SK-N-SH (cell line): ENCODE data around the gene DUSP23. TPM values are rescaled to one million over a fixed set of nuclear protein-coding genes. Genes with fewer than 3 reads are reported as not detected.

Source experiments
- CTCF ChIA-PET: fragments of 300-600, 350-600 bp; formaldehyde crosslinking; extraction: SDS; loops from one replicate; lab custom pipeline; 2021; lab: Yijun Ruan, JAX
- POLR2A ChIA-PET: fragments of 350-600 bp; sonication (Branson Sonifier 250); formaldehyde crosslinking; extraction: SDS; loops from one replicate; lab custom pipeline; 2020; ENCODE audit warnings: antibody characterized with exemption, inconsistent platforms; lab: Yijun Ruan, JAX
- DNase-seq: peaks from one replicate; pipeline ENCODE4 v3.0.0; 2012
- H2AFZ ChIP-seq: fragments of 200-600 bp; sonication (generic); 2 replicates; pipeline ENCODE4 v1.8.1; 2016; ENCODE audit warnings: antibody characterized with exemption, mild to moderate bottlenecking, low read depth
- H3F3A ChIP-seq: fragments of 200-600 bp; sonication (generic); replicated peaks from 2 replicates; pipeline ENCODE3; 2016; ENCODE audit warnings: antibody characterized with exemption, mild to moderate bottlenecking; ENCODE audit not compliant: insufficient read depth
- H3K27ac ChIP-seq, 2 experiments: fragments of 200-500 bp in 1 of 2; fragments of 200-600 bp in 1 of 2; sonication (Bioruptor generic) in 1 of 2; sonication (generic), shearing (Covaris generic) in 1 of 2; 2 replicates each; pipeline versions ENCODE4 v1.5.1 to v1.6.1; 2014 to 2016; ENCODE audit warnings: low read depth in 2 of 2, inconsistent platforms in 1 of 2, low read length in 1 of 2, mild to moderate bottlenecking in 1 of 2, mixed read lengths in 1 of 2
- H3K27me3 ChIP-seq: fragments of 200-600 bp; sonication (generic), shearing (Covaris generic); 2 replicates; pipeline ENCODE4 v1.6.1; 2016; ENCODE audit warnings: mixed run types; ENCODE audit not compliant: insufficient read depth
- H3K36me3 ChIP-seq, 2 experiments: fragments of 200-500 bp in 1 of 2; fragments of 200-600 bp in 1 of 2; sonication (Bioruptor generic) in 1 of 2; sonication (generic) in 1 of 2; replicated peaks in 1 of 2; 2 replicates each; pipeline versions ENCODE3 to v1.5.1; 2014 to 2016; ENCODE audit warnings: low read length in 1 of 2, mild to moderate bottlenecking in 1 of 2; ENCODE audit not compliant: insufficient read depth in 2 of 2, control insufficient read depth in 1 of 2
- H3K4me1 ChIP-seq, 2 experiments: fragments of 200-500 bp in 1 of 2; fragments of 200-600 bp in 1 of 2; sonication (Bioruptor generic) in 1 of 2; sonication (generic), shearing (Covaris generic) in 1 of 2; 2 replicates each; pipeline versions ENCODE4 v1.5.1 to v1.6.1; 2014 to 2016; ENCODE audit warnings: low read depth in 1 of 2, low read length in 1 of 2, mixed run types in 1 of 2; ENCODE audit not compliant: insufficient read depth in 2 of 2, control insufficient read depth in 1 of 2
- H3K4me2 ChIP-seq: fragments of 200-600 bp; sonication (generic), shearing (Covaris generic); 2 replicates; pipeline ENCODE4 v1.6.1; 2017; ENCODE audit warnings: mixed run types
- H3K4me3 ChIP-seq, 2 experiments: fragments of 200-500 bp in 1 of 2; fragments of 200-600 bp in 1 of 2; sonication (Bioruptor generic) in 1 of 2; sonication (generic), shearing (Covaris generic) in 1 of 2; 2 replicates each; pipeline versions ENCODE4 v1.5.1 to v1.8.1; 2014 to 2016; ENCODE audit warnings: low read depth in 2 of 2, inconsistent platforms in 1 of 2, low read length in 1 of 2, mild to moderate bottlenecking in 1 of 2, mixed read lengths in 1 of 2, moderate library complexity in 1 of 2
- H3K79me2 ChIP-seq: fragments of 200-600 bp; sonication (generic); 2 replicates; pipeline ENCODE4 v1.8.1; 2017; ENCODE audit warnings: mild to moderate bottlenecking; ENCODE audit not compliant: insufficient read depth
- H3K9ac ChIP-seq: fragments of 200-600 bp; sonication (generic); 2 replicates; pipeline ENCODE4 v1.6.1; 2017; ENCODE audit warnings: mixed run types
- H3K9me2 ChIP-seq: fragments of 200-600 bp; sonication (generic); 2 replicates; pipeline ENCODE4 v1.6.1; 2017; ENCODE audit warnings: mixed run types
- H3K9me3 ChIP-seq: fragments of 200-600 bp; sonication (generic); 2 replicates; pipeline ENCODE4 v1.6.1; 2017; ENCODE audit warnings: mixed run types, mild to moderate bottlenecking, moderate library complexity
- H4K20me1 ChIP-seq: fragments of 200-600 bp; sonication (generic); 2 replicates; pipeline ENCODE4 v1.6.1; 2017; ENCODE audit warnings: mild to moderate bottlenecking, mixed run types; ENCODE audit not compliant: insufficient read depth
- ELF1 ChIP-seq: IDR thresholded peaks from 2 replicates; pipeline ENCODE4 v1.4.0; 2012
- EZH2phosphoT487 ChIP-seq: fragments of 200-600 bp; sonication (generic); IDR thresholded peaks from 2 replicates; pipeline ENCODE4 v1.6.1; 2017; ENCODE audit warnings: low read depth, mixed run types, mild to moderate bottlenecking, antibody characterized with exemption, moderate library complexity, borderline replicate concordance
- FOXJ3 ChIP-seq: sonication (generic); formaldehyde crosslinking; IDR thresholded peaks from 2 replicates; pipeline ENCODE4 v1.5.1; 2020; ENCODE audit warnings: mild to moderate bottlenecking, missing genetic modification reagents
- GABPA ChIP-seq: IDR thresholded peaks from 2 replicates; pipeline ENCODE4 v1.4.0; 2012; ENCODE audit warnings: low read depth, mild to moderate bottlenecking
- JUND ChIP-seq: IDR thresholded peaks from 2 replicates; pipeline ENCODE4 v1.4.0; 2012
- MXI1 ChIP-seq: IDR thresholded peaks from 2 replicates; pipeline ENCODE4 v1.6.1; 2012; ENCODE audit warnings: mild to moderate bottlenecking, low read depth, low read length, improper control_type of control experiment
- NFIC ChIP-seq: IDR thresholded peaks from 2 replicates; pipeline ENCODE4 v1.4.0; 2012; ENCODE audit warnings: borderline replicate concordance
- NRF1 ChIP-seq: IDR thresholded peaks from 2 replicates; pipeline ENCODE4 v1.6.1; 2012; ENCODE audit warnings: low read depth, mild to moderate bottlenecking, low read length
- PBX3 ChIP-seq: IDR thresholded peaks from 2 replicates; pipeline ENCODE4; 2012
- POLR2AphosphoS5 ChIP-seq: IDR thresholded peaks from 2 replicates; pipeline ENCODE4 v1.6.1; 2012; ENCODE audit warnings: low read depth, low read length
- RCOR1 ChIP-seq: fragments of 150-350 bp; IDR thresholded peaks from 2 replicates; pipeline ENCODE4 v1.6.1; 2017; ENCODE audit warnings: antibody characterized with exemption, low read length
- RFX5 ChIP-seq: IDR thresholded peaks from 2 replicates; pipeline ENCODE4 v1.6.1; 2012; ENCODE audit warnings: mild to moderate bottlenecking, improper control_type of control experiment, low read length
- RXRA ChIP-seq: IDR thresholded peaks from 2 replicates; pipeline ENCODE4 v1.4.0; 2012; ENCODE audit warnings: low read depth, mild to moderate bottlenecking, borderline replicate concordance
- SIN3A ChIP-seq: IDR thresholded peaks from 2 replicates; pipeline ENCODE4 v1.6.1; 2012; ENCODE audit warnings: low read depth, mild to moderate bottlenecking, low read length, moderate library complexity, borderline replicate concordance
- TAF1 ChIP-seq: IDR thresholded peaks from 2 replicates; pipeline ENCODE4 v1.6.1; 2012; ENCODE audit warnings: low read depth, mild to moderate bottlenecking, low read length, moderate library complexity, borderline replicate concordance
- TCF12 ChIP-seq: IDR thresholded peaks from 2 replicates; pipeline ENCODE4 v1.4.0; 2012
- TEAD4 ChIP-seq: IDR thresholded peaks from 2 replicates; pipeline ENCODE4 v1.4.0; 2012; ENCODE audit warnings: mild to moderate bottlenecking, borderline replicate concordance; ENCODE audit not compliant: insufficient read depth
- YY1 ChIP-seq: IDR thresholded peaks from 2 replicates; pipeline ENCODE4 v1.4.0; 2012; ENCODE audit warnings: low read depth, mild to moderate bottlenecking
- WGBS: methylation state at CpG from one replicate; pipeline ENCODE4 v1.1.6; 2017; ENCODE audit warnings: low lambda C conversion rate; 5-methylcytosine and 5-hydroxymethylcytosine counted together
- polyA plus RNA-seq, 3 experiments: library from polyadenylated mRNA; depleted of rRNA; stranded (reverse); fragments of >200 nt; gene quantifications; 2 replicates each; pipeline ENCODE4 v1.2.3, GENCODE V29; 2012
- TF ChIP-seq, protein P1 (sequence below): fragments of 150-350 bp; IDR thresholded peaks from 2 replicates; pipeline ENCODE4 v1.6.1; 2017; ENCODE audit warnings: antibody characterized with exemption, low read length, low read depth, borderline replicate concordance

Gene DUSP23
- polyA plus RNA-seq, 1 of the 3 experiments (the other 2 are of a cell fraction) = 41.2 TPM

DNA sequence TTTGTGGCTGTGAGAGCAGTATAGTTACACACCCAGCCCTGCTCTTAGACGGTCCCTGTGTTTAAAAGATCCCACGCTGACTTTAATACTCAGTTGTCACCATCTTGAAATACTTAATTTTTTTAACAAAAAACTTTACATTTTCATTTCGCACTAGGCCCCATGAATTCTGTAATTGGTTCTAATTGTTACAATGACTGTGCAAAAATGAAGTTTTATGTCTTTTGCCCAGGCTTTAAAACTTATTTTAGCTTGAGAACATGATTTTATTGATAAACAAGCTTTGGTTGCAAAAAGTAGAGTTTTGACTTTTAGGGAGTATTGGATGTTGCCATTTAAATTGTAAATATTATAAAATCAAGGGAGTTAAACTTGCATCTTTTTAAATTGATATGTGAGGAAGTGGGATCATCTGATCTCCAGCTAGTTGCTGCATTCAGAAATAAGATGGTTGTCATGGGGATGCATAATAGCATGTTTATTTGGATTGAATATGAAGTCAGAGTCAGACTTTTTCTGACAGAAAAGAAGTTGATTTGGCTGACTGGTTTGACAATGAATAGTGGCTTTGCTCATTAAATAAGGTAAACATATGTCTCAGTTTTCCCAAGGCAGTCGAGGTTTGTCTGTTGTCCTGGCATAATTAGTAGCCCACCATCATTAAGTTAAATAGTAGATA is 43.4 kb upstream of the DUSP23 start:
- H3K4me1 ChIP-seq = no peaks in the 10 kb centered on the region
- 6% methylated on average over 4 of the region's 4 CpGs for WGBS
- no peak overlapping the region for H3K9ac ChIP-seq
- H3K27ac ChIP-seq = no peak overlapping the region
- H3K4me2 ChIP-seq = no peak overlapping the region
- POLR2A ChIA-PET = no interaction called here
- H3K9me2 ChIP-seq = no peaks in the 10 kb centered on the region
- H3K36me3 ChIP-seq = no peaks in the 10 kb centered on the region
- H3K9me3 ChIP-seq = no peaks in the 10 kb centered on the region
- H4K20me1 ChIP-seq = no peaks in the 10 kb centered on the region
- H3K4me3 ChIP-seq = no peak overlapping the region
- DNase-seq = no peak
- no peaks in the 10 kb centered on the region for H3F3A ChIP-seq
- no peaks in the 10 kb centered on the region for H3K79me2 ChIP-seq
- TF ChIP-seq PBX3 = no peak
- TF ChIP-seq MXI1 = no peak
- TF ChIP-seq POLR2AphosphoS5 = no peak
- TF ChIP-seq TEAD4 = no peak
- TF ChIP-seq RCOR1 = no peak
- no peak for TF ChIP-seq JUND
- no peak for TF ChIP-seq RFX5
- TF ChIP-seq, protein P1, sequence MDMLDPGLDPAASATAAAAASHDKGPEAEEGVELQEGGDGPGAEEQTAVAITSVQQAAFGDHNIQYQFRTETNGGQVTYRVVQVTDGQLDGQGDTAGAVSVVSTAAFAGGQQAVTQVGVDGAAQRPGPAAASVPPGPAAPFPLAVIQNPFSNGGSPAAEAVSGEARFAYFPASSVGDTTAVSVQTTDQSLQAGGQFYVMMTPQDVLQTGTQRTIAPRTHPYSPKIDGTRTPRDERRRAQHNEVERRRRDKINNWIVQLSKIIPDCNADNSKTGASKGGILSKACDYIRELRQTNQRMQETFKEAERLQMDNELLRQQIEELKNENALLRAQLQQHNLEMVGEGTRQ = no peak
- no peak for TF ChIP-seq YY1
- no peak for TF ChIP-seq ELF1
- TF ChIP-seq GABPA = no peak
- TF ChIP-seq FOXJ3 (CRISPR knock-in tag) = no peak
- no peak for TF ChIP-seq TAF1
- TF ChIP-seq EZH2phosphoT487 = no peak
- TF ChIP-seq RXRA = no peak
- no peak for TF ChIP-seq NRF1
- no peak overlapping the region for H2AFZ ChIP-seq
- H3K27me3 ChIP-seq = no peaks in the 10 kb centered on the region
- CTCF ChIA-PET = interaction anchor here (0.7 kb wide), 1 partner anchor 270 kb away, joined by 3 read pairs; no protein-coding TSS in a partner anchor

GRCh38 chr1:159743651-159744410 is 36.9 kb upstream of the DUSP23 start:
- Histone ChIP-seq H3K36me3 (no peaks in the 10 kb centered on the region), H2AFZ (no peak overlapping the region), H3K4me2 (no peak overlapping the region), H3K9ac (no peak overlapping the region), H3K27ac (no peak overlapping the region), H3K4me3 (no peak overlapping the region), H3K9me3 (no peaks in the 10 kb centered on the region), H3K4me1 (no peaks in the 10 kb centered on the region), H3K79me2 (no peaks in the 10 kb centered on the region), H3K9me2 (no peaks in the 10 kb centered on the region), H3K27me3 (no peaks in the 10 kb centered on the region), H3F3A (no peaks in the 10 kb centered on the region), H4K20me1 (no peaks in the 10 kb centered on the region)
- POLR2A ChIA-PET = no interaction called here
- CTCF ChIA-PET = no interaction called here
- no peak for DNase-seq
- WGBS = 9% methylated on average over 5 of the region's 5 CpGs
- TF ChIP-seq TEAD4 (no peak), GABPA (no peak), TAF1 (no peak), NRF1 (no peak), POLR2AphosphoS5 (no peak), NFIC (no peak), SIN3A (no peak), TCF12 (no peak), PBX3 (no peak)
